SK-N-MC (cell line): Measurements from ENCODE around the gene BCR.

Experiments used
- EZH2 ChIP-seq: fragments of 200-600 bp; sonication (generic); IDR thresholded peaks from one replicate; pipeline ENCODE4 v1.6.1; 2017; ENCODE audit warnings: antibody characterized with exemption
- POLR2AphosphoS5 ChIP-seq: IDR thresholded peaks from 2 replicates; pipeline ENCODE4 v1.6.1; 2012; ENCODE audit warnings: mild to moderate bottlenecking, low read depth, low read length, borderline replicate concordance

DNA sequence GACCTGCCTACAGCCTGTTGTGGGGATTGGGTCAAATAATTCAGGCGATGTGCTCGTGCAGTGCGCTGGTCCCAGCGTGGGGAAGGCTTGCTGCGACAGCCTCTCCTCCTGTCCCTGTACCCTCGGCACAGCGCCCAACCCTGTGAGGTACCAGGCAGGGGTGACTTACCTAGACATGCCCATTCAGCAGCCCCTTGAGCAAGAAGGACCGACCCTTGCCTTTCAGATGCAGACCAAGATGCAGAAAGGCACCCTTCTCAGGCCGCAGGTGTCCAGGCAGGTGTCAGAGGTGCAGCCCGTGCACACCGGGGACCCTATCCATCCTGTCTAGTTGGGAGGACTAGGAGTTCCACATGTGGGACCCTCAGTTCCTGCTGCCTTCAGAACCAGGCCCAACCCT is 102.7 kb downstream of the BCR start:
- TF ChIP-seq EZH2 = no peak
- no peak for TF ChIP-seq POLR2AphosphoS5
